Measurements from ENCODE around the gene PKIG.

GRCh38 chr20:44600758-44601201 lies 18.4 kb downstream of the PKIG start:
- TF ChIP-seq CTCF (conservative IDR thresholded peaks at IDR 0.05; ENCODE audit: low read depth, low read length) (no peak), EZH2 (IDR thresholded peaks at IDR 0.05; ENCODE audit: borderline replicate concordance, low read depth, low read length, poor library complexity, severe bottlenecking) (no peak)

Measured in A673 (cell line).